WTC11 (cell line): ENCODE measurements around the gene RNGTT. TPM values are rescaled to one million over a fixed set of nuclear protein-coding genes. Genes with fewer than 3 reads are reported as not detected.

Experiments used
- ATAC-seq: fragments of 200-7000 bp; cut with Tn5 transposase; 2 replicates; pipeline ENCODE4 v1.10.0; 2021; ENCODE audit warnings: mild to moderate bottlenecking, moderate library complexity
- CTCF ChIA-PET: fragments of 300-600 bp; sonication (Branson Sonifier 250); formaldehyde crosslinking; loops from one replicate; lab custom pipeline; 2021; ENCODE audit warnings: antibody characterized with exemption; lab: Charles Lee
- POLR2A ChIA-PET: fragments of 350-600 bp; sonication (Branson Sonifier 250); formaldehyde crosslinking; loops from one replicate; lab custom pipeline; 2021; ENCODE audit warnings: antibody characterized with exemption; lab: Charles Lee
- DNase-seq: peaks from one replicate; pipeline ENCODE4 v3.0.0; 2021; ENCODE audit warnings: low spot score
- H3K27ac Mint-ChIP-seq: 2 replicates; pipeline ENCODE4 v1.8.0; 2021; ENCODE audit warnings: mixed read lengths
- H3K27me3 Mint-ChIP-seq: 2 replicates; pipeline ENCODE4 v1.8.0; 2021; ENCODE audit warnings: low read depth, mild to moderate bottlenecking, moderate library complexity, mixed read lengths
- H3K36me3 Mint-ChIP-seq: 2 replicates; pipeline ENCODE4 v1.8.0; 2021; ENCODE audit warnings: mixed read lengths
- H3K4me1 Mint-ChIP-seq: 2 replicates; pipeline ENCODE4 v1.8.0; 2022; ENCODE audit warnings: mixed read lengths
- H3K4me3 Mint-ChIP-seq: 2 replicates; pipeline ENCODE4 v1.8.0; 2021; ENCODE audit warnings: mild to moderate bottlenecking, moderate library complexity, mixed read lengths
- H3K9me3 Mint-ChIP-seq: 2 replicates; pipeline ENCODE4 v1.8.0; 2021; ENCODE audit warnings: mixed read lengths
- AR ChIP-seq: fragments of 250-450 bp; sonication (Bioruptor Pico); IDR thresholded peaks from 2 replicates; pipeline ENCODE4 v1.9.0; 2021; ENCODE audit warnings: mild to moderate bottlenecking
- CREM ChIP-seq: sonication (generic); formaldehyde crosslinking; IDR thresholded peaks from 2 replicates; pipeline ENCODE4 v1.8.1; 2022; ENCODE audit warnings: mild to moderate bottlenecking, missing genetic modification reagents, moderate library complexity
- ELF4 ChIP-seq: sonication (generic); formaldehyde crosslinking; IDR thresholded peaks from 2 replicates; pipeline ENCODE4 v1.8.1; 2022; ENCODE audit warnings: low read depth, mild to moderate bottlenecking, moderate library complexity, missing genetic modification reagents
- EMX1 ChIP-seq: fragments of 250-450 bp; sonication (Bioruptor Pico); IDR thresholded peaks from 2 replicates; pipeline ENCODE4 v1.8.0; 2021; ENCODE audit warnings: mild to moderate bottlenecking
- IRF2 ChIP-seq: sonication (generic); formaldehyde crosslinking; IDR thresholded peaks from 2 replicates; pipeline ENCODE4 v1.8.0; 2022; ENCODE audit warnings: low read depth, missing genetic modification reagents, borderline replicate concordance
- JAZF1 ChIP-seq: fragments of 250-450 bp; sonication (Bioruptor Pico); IDR thresholded peaks from 2 replicates; pipeline ENCODE4 v1.9.0; 2021; ENCODE audit warnings: moderate library complexity, mild to moderate bottlenecking, inconsistent platforms
- JUN ChIP-seq: sonication (generic); formaldehyde crosslinking; IDR thresholded peaks from 2 replicates; pipeline ENCODE4 v1.8.0; 2023; ENCODE audit warnings: mild to moderate bottlenecking, missing genetic modification reagents
- KAT7 ChIP-seq: sonication (generic); formaldehyde crosslinking; IDR thresholded peaks from 2 replicates; pipeline ENCODE4 v1.8.1; 2023; ENCODE audit warnings: missing genetic modification reagents, mild to moderate bottlenecking, borderline replicate concordance
- OVOL2 ChIP-seq: fragments of 250-450 bp; sonication (Bioruptor Pico); IDR thresholded peaks from 2 replicates; pipeline ENCODE4 v1.9.0; 2021; ENCODE audit warnings: mild to moderate bottlenecking, borderline replicate concordance
- SMAD3 ChIP-seq: sonication (generic); formaldehyde crosslinking; IDR thresholded peaks from 2 replicates; pipeline ENCODE4 v1.8.0; 2022; ENCODE audit warnings: missing genetic modification reagents, mild to moderate bottlenecking, borderline replicate concordance
- SP1 ChIP-seq: sonication (generic); formaldehyde crosslinking; conservative IDR thresholded peaks from 2 replicates; pipeline ENCODE4 v1.8.1; 2022; ENCODE audit warnings: missing genetic modification reagents
- TEAD1 ChIP-seq: sonication (generic); formaldehyde crosslinking; IDR thresholded peaks from 2 replicates; pipeline ENCODE4 v1.8.0; 2022; ENCODE audit warnings: mild to moderate bottlenecking, missing genetic modification reagents
- ZBTB21 ChIP-seq: sonication (generic); formaldehyde crosslinking; IDR thresholded peaks from 2 replicates; pipeline ENCODE4 v1.8.1; 2023; ENCODE audit warnings: mild to moderate bottlenecking, missing genetic modification reagents, borderline replicate concordance
- ZNF121 ChIP-seq: sonication (generic); formaldehyde crosslinking; IDR thresholded peaks from 2 replicates; pipeline ENCODE4 v1.8.0; 2023; ENCODE audit warnings: missing genetic modification reagents
- ZNF219 ChIP-seq: sonication (generic); formaldehyde crosslinking; IDR thresholded peaks from 2 replicates; pipeline ENCODE4 v1.8.0; 2023; ENCODE audit warnings: missing genetic modification reagents, mild to moderate bottlenecking, borderline replicate concordance
- ZNF512 ChIP-seq: sonication (generic); formaldehyde crosslinking; IDR thresholded peaks from 2 replicates; pipeline ENCODE4 v1.8.1; 2022; ENCODE audit warnings: missing genetic modification reagents, borderline replicate concordance
- ZNF532 ChIP-seq: fragments of 250-450 bp; sonication (Bioruptor Pico); IDR thresholded peaks from 2 replicates; pipeline ENCODE4 v1.9.0; 2021; ENCODE audit warnings: mild to moderate bottlenecking, borderline replicate concordance
- total RNA-seq: library from RNA; stranded (reverse); gene quantifications from 3 replicates; pipeline ENCODE4 v1.2.3, GENCODE V29; 2021
- TF ChIP-seq, protein P1 (sequence below): sonication (generic); formaldehyde crosslinking; IDR thresholded peaks from 2 replicates; pipeline ENCODE4 v1.8.0; 2022; ENCODE audit warnings: mild to moderate bottlenecking, missing genetic modification reagents
- TF ChIP-seq, protein P2 (sequence below): fragments of 250-450 bp; sonication (Bioruptor Pico); conservative IDR thresholded peaks from 2 replicates; pipeline ENCODE4 v1.9.0; 2021; ENCODE audit warnings: mild to moderate bottlenecking
- TF ChIP-seq, protein P3 (sequence below): sonication (generic); formaldehyde crosslinking; IDR thresholded peaks from 2 replicates; pipeline ENCODE4 v1.8.1; 2023; ENCODE audit warnings: mild to moderate bottlenecking, missing genetic modification reagents, moderate library complexity

RNGTT gene
- total RNA-seq, 1 experiment from 2014 or later, result 20.4 TPM

DNA sequence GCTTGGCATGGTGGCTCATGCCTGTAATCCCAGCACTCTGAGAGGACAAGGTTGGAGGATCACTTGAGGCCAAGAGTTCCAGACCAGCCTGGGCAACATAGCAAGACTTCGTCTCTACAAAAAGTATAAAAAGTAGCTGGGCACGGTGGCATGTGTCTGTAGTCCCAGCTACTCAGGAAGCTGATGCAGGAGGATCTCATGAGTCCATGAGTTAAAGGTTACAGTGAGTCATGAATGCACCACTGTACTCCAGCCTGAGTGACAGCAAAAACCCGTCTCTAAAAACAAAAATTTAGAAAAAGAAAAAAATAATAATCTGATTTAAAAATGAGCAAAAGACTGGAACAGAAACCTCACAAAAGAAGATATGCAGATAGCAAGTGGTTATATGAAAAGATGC is 279.7 kb downstream of the RNGTT start (continued):
- TF ChIP-seq ELF4 (CRISPR knock-in tag), result no peak
- TF ChIP-seq, protein P1, sequence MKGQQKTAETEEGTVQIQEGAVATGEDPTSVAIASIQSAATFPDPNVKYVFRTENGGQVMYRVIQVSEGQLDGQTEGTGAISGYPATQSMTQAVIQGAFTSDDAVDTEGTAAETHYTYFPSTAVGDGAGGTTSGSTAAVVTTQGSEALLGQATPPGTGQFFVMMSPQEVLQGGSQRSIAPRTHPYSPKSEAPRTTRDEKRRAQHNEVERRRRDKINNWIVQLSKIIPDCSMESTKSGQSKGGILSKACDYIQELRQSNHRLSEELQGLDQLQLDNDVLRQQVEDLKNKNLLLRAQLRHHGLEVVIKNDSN, result no peak
- TF ChIP-seq, protein P2, sequence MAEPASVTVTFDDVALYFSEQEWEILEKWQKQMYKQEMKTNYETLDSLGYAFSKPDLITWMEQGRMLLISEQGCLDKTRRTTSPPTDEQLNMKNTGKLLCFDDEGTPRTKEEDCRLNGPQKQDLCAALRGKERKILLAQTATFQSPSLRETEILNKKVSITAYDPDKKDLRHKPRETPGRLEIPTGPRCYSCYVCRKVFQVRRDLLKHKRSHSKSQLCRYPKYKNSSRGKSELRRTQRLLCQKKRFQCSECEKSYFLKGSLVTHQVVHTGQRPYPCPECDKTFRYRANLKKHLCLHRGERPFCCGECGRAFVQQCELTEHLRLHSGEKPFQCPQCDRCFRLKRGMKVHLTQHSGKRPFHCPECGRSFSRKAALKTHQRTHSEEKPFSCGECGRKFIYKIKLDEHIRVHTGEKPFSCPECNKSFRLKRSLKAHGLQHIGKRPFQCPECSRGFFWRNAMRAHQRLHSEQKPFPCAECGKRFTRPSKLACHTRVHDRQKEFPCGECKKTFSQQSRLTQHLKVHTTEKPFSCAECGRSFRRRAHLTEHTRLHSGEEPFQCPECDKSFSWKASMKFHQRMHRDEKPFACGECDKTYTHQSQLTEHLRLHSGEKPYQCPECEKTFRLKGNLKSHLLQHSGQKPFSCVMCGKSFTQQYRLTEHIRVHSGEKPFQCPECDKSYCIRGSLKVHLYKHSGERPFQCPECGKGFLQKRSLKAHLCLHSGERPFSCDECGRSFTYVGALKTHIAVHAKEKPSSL (CRISPR knock-in tag), result no peak

GRCh38 chr6:88680654-88681053 is 282.8 kb downstream of the RNGTT start:
- no peaks in the 10 kb centered on the region for H3K9me3 Mint-ChIP-seq
- DNase-seq, result no peak
- peaks cover 15% of the 10 kb centered on the region for H3K4me1 Mint-ChIP-seq
- no peak for ATAC-seq
- no peaks in the 10 kb centered on the region for H3K36me3 Mint-ChIP-seq
- TF ChIP-seq ZNF121 (no peak), IRF2 (CRISPR knock-in tag) (no peak), ZNF219 (CRISPR knock-in tag) (no peak), ZNF512 (CRISPR knock-in tag) (no peak), SP1 (no peak), OVOL2 (no peak), TEAD1 (no peak), AR (CRISPR knock-in tag) (no peak), ZNF532 (CRISPR knock-in tag) (no peak), JAZF1 (CRISPR knock-in tag) (no peak), CREM (CRISPR knock-in tag) (no peak), KAT7 (CRISPR knock-in tag) (no peak), EMX1 (CRISPR knock-in tag) (no peak), SMAD3 (CRISPR knock-in tag) (no peak), ZBTB21 (CRISPR knock-in tag) (no peak), JUN (CRISPR knock-in tag) (no peak)
- TF ChIP-seq, protein P3, sequence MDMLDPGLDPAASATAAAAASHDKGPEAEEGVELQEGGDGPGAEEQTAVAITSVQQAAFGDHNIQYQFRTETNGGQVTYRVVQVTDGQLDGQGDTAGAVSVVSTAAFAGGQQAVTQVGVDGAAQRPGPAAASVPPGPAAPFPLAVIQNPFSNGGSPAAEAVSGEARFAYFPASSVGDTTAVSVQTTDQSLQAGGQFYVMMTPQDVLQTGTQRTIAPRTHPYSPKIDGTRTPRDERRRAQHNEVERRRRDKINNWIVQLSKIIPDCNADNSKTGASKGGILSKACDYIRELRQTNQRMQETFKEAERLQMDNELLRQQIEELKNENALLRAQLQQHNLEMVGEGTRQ, result no peak
- no peak overlapping the region for H3K4me3 Mint-ChIP-seq
- no peaks in the 10 kb centered on the region for H3K27me3 Mint-ChIP-seq
- H3K27ac Mint-ChIP-seq, result no peak overlapping the region
- ChIA-PET POLR2A (no interaction called here), CTCF (no interaction called here)
